LNCAP (cell line): ENCODE data around the gene C12orf60.

Experiments
- CTCF ChIP-seq: fragments of 450-650 bp; IDR thresholded peaks from 2 replicates; pipeline ENCODE4 v1.5.1; 2017; ENCODE audit warnings: mild to moderate bottlenecking

The C12orf60 gene

GRCh38 chr12:14803011-14803829 is at the start of gene C12orf60, which contains the start of gene WBP11:
Gene C12orf60, plus strand, starts transcription at chr12:14803670. Its CDS starts 19,266 bp downstream, at chr12:14822936.
Gene WBP11, minus strand, starts transcription at chr12:14803478. Its CDS starts 2,095 bp downstream, at chr12:14801383.
- TF ChIP-seq CTCF, result no peak

- TF ChIP-seq CTCF, result no peak
Measured at GRCh38 chr12:14756334-14757143, 46.9 kb upstream of the C12orf60 start.

GRCh38 chr12:14765398-14765797 is 38.1 kb upstream of the C12orf60 start:
- TF ChIP-seq CTCF, result no peak

- no peak for TF ChIP-seq CTCF
Measured at GRCh38 chr12:14766649-14767215, 36.7 kb upstream of the C12orf60 start.

GRCh38 chr12:14767617-14768016 is 35.9 kb upstream of the C12orf60 start:
- no peak for TF ChIP-seq CTCF

- TF ChIP-seq CTCF, result no peak
Measured at GRCh38 chr12:14768823-14769405, 34.6 kb upstream of the C12orf60 start.

GRCh38 chr12:14769466-14769968 is 34.0 kb upstream of the C12orf60 start:
- TF ChIP-seq CTCF, result no peak
